ENCODE data around the gene FYCO1. TPM values are rescaled to one million over a fixed set of nuclear protein-coding genes. Genes with fewer than 3 reads are reported as not detected.
A peak's percentile ranks its signal among the peaks of the same experiment; 100 is the strongest.

FYCO1 gene
- total and polyA plus RNA-seq, 2 experiments from 2014 or later = 7.5 to 23.0 TPM

DNA sequence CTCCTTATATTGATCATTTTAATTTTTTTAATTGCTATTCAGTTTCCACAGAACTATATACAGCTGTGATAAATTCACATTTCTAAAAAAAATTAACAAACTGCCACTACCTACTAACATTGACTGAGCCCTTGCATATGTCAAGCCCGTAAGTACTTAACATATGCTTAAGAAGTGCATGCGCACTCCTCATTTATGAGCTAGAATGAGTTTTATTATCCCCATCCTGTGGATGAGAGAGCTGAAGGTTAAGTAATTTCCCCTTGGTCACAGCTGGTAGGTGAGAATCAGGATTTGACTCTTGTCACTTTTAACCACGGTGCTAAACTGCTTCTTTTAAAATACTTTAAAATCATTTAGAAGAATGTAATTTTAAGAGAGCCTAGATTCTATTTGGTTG lies 26.5 kb downstream of the FYCO1 start:
- WGBS (ENCODE audit: low lambda C conversion rate, missing lambda C conversion rate) = 91% methylated on average over 3 of the region's 3 CpGs
- Histone ChIP-seq H3K36me3 (replicated peaks; ENCODE audit: insufficient read depth, low read depth) (no peaks in the 10 kb centered on the region), H3K4me1 (ENCODE audit: insufficient read depth) (no peaks in the 10 kb centered on the region), H3K4me3 (no peak overlapping the region), H2AFZ (no peak overlapping the region), H3K4me2 (no peak overlapping the region), H3K27me3 (no peaks in the 10 kb centered on the region), H3K9me3 (ENCODE audit: low read depth) (no peaks in the 10 kb centered on the region), H4K20me1 (ENCODE audit: insufficient read depth, poor library complexity, severe bottlenecking) (no peaks in the 10 kb centered on the region), H3K79me2 (no peaks in the 10 kb centered on the region), H3K27ac (no peak overlapping the region), H3K9me2 (replicated peaks; ENCODE audit: insufficient read depth) (no peaks in the 10 kb centered on the region)
- TF ChIP-seq EZH2 (IDR thresholded peaks at IDR 0.05; ENCODE audit: borderline replicate concordance) = no peak
- TF ChIP-seq, protein P1, sequence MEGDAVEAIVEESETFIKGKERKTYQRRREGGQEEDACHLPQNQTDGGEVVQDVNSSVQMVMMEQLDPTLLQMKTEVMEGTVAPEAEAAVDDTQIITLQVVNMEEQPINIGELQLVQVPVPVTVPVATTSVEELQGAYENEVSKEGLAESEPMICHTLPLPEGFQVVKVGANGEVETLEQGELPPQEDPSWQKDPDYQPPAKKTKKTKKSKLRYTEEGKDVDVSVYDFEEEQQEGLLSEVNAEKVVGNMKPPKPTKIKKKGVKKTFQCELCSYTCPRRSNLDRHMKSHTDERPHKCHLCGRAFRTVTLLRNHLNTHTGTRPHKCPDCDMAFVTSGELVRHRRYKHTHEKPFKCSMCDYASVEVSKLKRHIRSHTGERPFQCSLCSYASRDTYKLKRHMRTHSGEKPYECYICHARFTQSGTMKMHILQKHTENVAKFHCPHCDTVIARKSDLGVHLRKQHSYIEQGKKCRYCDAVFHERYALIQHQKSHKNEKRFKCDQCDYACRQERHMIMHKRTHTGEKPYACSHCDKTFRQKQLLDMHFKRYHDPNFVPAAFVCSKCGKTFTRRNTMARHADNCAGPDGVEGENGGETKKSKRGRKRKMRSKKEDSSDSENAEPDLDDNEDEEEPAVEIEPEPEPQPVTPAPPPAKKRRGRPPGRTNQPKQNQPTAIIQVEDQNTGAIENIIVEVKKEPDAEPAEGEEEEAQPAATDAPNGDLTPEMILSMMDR (IDR thresholded peaks at IDR 0.05; ENCODE audit: poor library complexity) = no peak
- no peak for DNase-seq (ENCODE audit: low spot score)

DNA sequence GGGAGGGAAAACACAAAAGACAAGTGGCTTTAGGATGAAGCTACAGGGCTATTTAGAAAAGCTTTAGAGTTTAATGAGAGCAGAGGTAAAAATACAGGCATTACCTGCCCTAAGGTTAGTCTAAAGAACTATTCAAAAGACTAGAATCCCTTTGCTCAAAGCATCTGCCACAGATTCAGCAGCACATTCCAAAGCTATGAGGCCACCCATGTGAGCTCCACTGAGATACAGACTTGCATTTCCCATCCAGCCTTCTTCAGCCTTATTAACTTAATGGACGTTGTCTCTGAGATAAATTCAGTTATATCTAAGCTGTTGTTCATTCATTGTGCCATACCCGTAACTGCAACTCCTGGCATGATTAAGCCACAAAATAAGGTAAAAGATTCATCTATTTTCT lies 26.9 kb downstream of the FYCO1 start:
- Histone ChIP-seq H3K4me1 (ENCODE audit: insufficient read depth) (no peaks in the 10 kb centered on the region), H4K20me1 (ENCODE audit: insufficient read depth, poor library complexity, severe bottlenecking) (no peaks in the 10 kb centered on the region), H3K4me3 (no peak overlapping the region), H3K4me2 (no peak overlapping the region), H3K27me3 (no peaks in the 10 kb centered on the region), H3K79me2 (no peaks in the 10 kb centered on the region), H2AFZ (no peak overlapping the region), H3K27ac (no peak overlapping the region), H3K9me3 (ENCODE audit: low read depth) (no peaks in the 10 kb centered on the region), H3K9me2 (replicated peaks; ENCODE audit: insufficient read depth) (no peaks in the 10 kb centered on the region), H3K36me3 (replicated peaks; ENCODE audit: insufficient read depth, low read depth) (no peaks in the 10 kb centered on the region)
- WGBS (ENCODE audit: low lambda C conversion rate, missing lambda C conversion rate) = 48% methylated on average over 2 of the region's 2 CpGs
- peak; percentile 44 for DNase-seq (ENCODE audit: low spot score)
- TF ChIP-seq, protein P1 (IDR thresholded peaks at IDR 0.05; ENCODE audit: poor library complexity) = no peak
- no peak for TF ChIP-seq EZH2phosphoT487 (IDR thresholded peaks at IDR 0.05; ENCODE audit: low read depth, severe bottlenecking, unreplicated experiment)
- no peak for TF ChIP-seq EZH2 (IDR thresholded peaks at IDR 0.05; ENCODE audit: borderline replicate concordance)

DNA sequence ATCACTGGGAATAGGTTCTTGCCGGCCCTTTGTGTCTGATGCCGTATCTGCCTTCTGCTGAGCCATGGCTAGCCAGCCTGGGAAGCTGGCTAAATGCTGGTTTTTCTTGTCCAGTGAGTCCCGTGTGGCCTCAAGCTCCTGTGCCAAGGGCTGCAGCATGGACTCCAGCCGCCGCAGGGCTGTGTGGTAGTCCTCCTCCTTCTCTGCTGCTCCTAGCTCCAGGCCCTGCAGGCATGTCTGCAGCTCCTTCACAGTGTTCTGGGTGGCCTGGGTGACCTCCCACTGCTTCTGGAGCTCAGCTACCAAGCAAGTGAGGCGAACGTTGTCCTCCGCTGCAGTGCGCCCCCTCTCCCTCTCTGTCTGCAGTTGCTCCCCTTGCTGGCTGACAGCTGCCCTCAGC lies 27.5 kb downstream of the FYCO1 start:
- Histone ChIP-seq H3K9me3 (ENCODE audit: low read depth) (no peaks in the 10 kb centered on the region), H3K27me3 (no peaks in the 10 kb centered on the region), H3K4me2 (no peak overlapping the region), H3K27ac (no peak overlapping the region), H3K4me3 (no peak overlapping the region), H3K79me2 (no peaks in the 10 kb centered on the region), H3K4me1 (ENCODE audit: insufficient read depth) (no peaks in the 10 kb centered on the region), H2AFZ (no peak overlapping the region), H3K9me2 (replicated peaks; ENCODE audit: insufficient read depth) (no peaks in the 10 kb centered on the region), H3K36me3 (replicated peaks; ENCODE audit: insufficient read depth, low read depth) (no peaks in the 10 kb centered on the region), H4K20me1 (ENCODE audit: insufficient read depth, poor library complexity, severe bottlenecking) (no peaks in the 10 kb centered on the region)
- DNase-seq (ENCODE audit: low spot score) = no peak
- 83% methylated on average over 9 of the region's 9 CpGs for WGBS (ENCODE audit: low lambda C conversion rate, missing lambda C conversion rate)
- no peak for TF ChIP-seq EZH2 (IDR thresholded peaks at IDR 0.05; ENCODE audit: borderline replicate concordance)
- TF ChIP-seq, protein P1 (IDR thresholded peaks at IDR 0.05; ENCODE audit: poor library complexity) = no peak
- no peak for TF ChIP-seq EZH2phosphoT487 (IDR thresholded peaks at IDR 0.05; ENCODE audit: low read depth, severe bottlenecking, unreplicated experiment)

DNA sequence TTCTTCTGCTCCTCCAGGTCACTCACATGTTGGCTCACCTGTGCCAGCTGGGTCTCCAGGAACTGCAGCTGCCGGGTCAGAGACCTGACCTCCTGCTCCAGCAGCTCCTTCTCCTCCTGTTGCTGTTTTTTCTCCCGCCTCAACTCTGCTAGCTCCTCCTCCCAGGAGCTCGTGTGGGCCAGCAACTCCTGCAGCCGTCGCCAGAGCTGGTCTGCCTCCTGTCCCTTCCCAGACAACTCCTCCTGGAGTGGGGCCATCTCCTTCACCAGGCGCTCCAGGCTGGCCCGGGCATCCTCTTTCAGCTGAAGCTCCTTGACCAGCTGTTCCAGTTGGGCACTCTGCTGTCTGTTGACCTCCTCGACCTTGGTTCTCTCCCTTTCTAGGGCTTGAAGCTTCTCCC lies 27.9 kb downstream of the FYCO1 start:
- Histone ChIP-seq H3K4me1 (ENCODE audit: insufficient read depth) (no peaks in the 10 kb centered on the region), H3K79me2 (no peaks in the 10 kb centered on the region), H3K4me2 (no peak overlapping the region), H3K27me3 (no peaks in the 10 kb centered on the region), H3K36me3 (replicated peaks; ENCODE audit: insufficient read depth, low read depth) (no peaks in the 10 kb centered on the region), H3K27ac (no peak overlapping the region), H3K9me2 (replicated peaks; ENCODE audit: insufficient read depth) (no peaks in the 10 kb centered on the region), H3K4me3 (no peak overlapping the region), H3K9me3 (ENCODE audit: low read depth) (no peaks in the 10 kb centered on the region), H4K20me1 (ENCODE audit: insufficient read depth, poor library complexity, severe bottlenecking) (no peaks in the 10 kb centered on the region), H2AFZ (no peak overlapping the region)
- 78% methylated on average over 8 of the region's 8 CpGs for WGBS (ENCODE audit: low lambda C conversion rate, missing lambda C conversion rate)
- TF ChIP-seq EZH2phosphoT487 (IDR thresholded peaks at IDR 0.05; ENCODE audit: low read depth, severe bottlenecking, unreplicated experiment) (no peak), EZH2 (IDR thresholded peaks at IDR 0.05; ENCODE audit: borderline replicate concordance) (no peak)
- TF ChIP-seq, protein P1 (IDR thresholded peaks at IDR 0.05; ENCODE audit: poor library complexity) = no peak
- DNase-seq (ENCODE audit: low spot score) = no peak

Data from hepatocyte (in vitro differentiated cells).